Endothelial cell of hepatic sinusoid (primary cell): ENCODE results near the gene CNKSR2.

ENCODE experiments used
- in situ Hi-C: cut with HindIII; loops from 2 replicates; pipeline ENCODE4 v1.10.0; 2017; ENCODE audit warnings: low sequenced_read_pairs

Gene CNKSR2

GRCh38 chrX:21662761-21663160, 288.5 kb downstream of the CNKSR2 start:
- in situ Hi-C loops: no loop called here

- in situ Hi-C loops: no loop called here
Observed at GRCh38 chrX:21666252-21666651, 292.0 kb downstream of the CNKSR2 start.

- in situ Hi-C loops: no loop called here
Observed at GRCh38 chrX:21666679-21667078, 292.5 kb downstream of the CNKSR2 start.

DNA sequence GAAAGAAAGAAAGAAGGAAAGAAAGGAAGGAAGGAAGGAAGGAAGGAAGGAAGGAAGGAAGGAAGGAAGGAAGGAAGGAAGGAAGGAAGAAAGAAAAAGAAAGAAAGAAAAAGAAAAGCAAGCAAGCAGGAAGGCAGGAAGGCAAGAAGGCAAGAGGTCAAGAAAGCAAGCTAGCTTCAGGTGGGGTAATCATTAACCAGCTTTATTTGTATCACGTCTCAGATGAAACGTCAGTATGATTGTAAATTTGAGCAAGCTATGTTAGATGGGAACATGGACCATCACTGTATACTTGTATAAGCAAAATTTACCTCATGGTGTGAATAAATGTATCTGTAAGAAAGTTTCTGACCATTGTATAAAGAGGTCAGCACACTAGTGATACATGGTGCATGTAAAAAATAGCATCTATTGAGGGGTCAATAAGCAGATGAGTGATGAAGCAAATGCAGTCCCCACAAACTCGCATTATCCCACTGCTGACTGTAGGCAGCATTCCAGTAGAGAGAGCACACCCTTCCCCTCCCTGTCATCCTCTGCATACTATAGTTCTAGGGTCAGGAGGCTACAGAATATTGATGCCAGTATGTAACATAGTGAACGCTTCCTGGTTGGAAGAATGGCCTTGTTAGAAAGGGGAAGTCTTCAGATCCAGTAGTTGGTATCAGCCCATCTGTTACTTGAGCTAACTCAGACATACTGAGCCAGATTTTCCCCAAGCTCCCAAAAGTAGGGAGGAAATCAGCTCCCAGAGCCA, 300.4 kb downstream of the CNKSR2 start:
- in situ Hi-C loops: no loop called here

DNA sequence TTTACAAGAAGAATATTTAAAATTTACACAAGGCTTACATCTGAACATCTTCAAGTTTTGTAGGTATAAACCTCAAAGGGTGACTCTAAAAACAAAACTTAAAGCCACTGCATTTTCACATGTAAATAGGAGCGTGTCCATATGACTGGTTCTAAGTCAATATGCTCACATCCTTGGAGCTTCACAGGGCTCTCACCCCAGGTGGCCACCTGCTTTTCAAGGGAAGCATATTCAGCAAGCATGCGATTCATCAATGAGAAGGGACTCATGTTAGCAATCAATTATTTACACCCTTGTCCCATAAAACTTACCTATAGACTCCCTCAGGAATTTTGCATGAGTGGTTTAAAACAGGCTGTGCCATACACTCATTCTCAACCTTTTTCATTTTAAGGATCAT, 301.7 kb downstream of the CNKSR2 start:
- in situ Hi-C loops: no loop called here

DNA sequence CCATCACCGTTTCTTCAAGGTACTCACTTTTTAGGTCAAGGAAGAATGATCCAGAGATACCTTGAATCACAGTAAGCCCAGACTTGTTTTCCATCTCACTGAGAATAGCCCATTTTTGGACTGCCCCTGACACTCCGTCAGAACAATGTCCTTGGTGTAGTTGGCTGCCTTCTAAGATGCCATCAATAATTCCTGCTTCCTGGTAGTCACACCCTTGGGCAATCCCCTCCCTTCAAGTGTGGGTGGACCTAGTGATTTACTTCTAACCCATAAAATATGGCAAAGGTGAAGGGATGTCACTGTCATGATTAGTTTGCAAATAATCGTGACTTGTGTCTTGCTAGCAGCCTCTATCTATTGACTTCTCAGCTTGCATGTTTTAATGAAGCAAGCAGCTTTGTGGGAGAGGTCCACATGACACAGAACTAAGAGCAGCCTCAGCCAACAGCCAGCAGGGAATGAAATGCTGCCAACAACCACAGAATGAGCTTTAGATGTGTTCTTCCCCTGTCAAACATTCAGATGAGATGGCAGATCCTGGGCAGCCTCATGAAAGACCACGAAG, 303.9 kb downstream of the CNKSR2 start:
- in situ Hi-C loops: no loop called here

GRCh38 chrX:21683941-21684340, 309.7 kb downstream of the CNKSR2 start:
- in situ Hi-C loops: no loop called here

GRCh38 chrX:21691512-21692018, 317.3 kb downstream of the CNKSR2 start:
- in situ Hi-C loops: no loop called here

GRCh38 chrX:21698272-21698671, 324.1 kb downstream of the CNKSR2 start:
- in situ Hi-C loops: no loop called here

DNA sequence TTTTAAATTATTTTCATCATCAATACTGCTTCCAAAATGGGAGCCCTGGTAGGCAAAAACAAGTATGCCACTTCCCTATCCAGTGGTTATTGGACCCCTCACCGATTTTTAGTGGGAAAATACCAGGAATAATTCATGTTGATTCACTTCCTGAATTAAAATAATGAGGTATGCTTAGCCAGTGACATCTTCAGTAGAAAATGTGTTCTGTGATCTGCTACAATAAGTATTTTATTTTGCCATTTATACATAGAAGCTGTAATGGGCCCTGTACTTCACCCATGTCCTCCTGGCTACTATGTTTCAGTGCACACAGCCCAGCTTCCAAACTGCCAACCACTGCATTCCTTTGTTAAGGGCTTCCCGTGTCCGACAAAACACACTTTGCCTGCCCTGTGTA, 324.9 kb downstream of the CNKSR2 start:
- in situ Hi-C loops: no loop called here

GRCh38 chrX:21700275-21700674, 326.1 kb downstream of the CNKSR2 start:
- in situ Hi-C loops: no loop called here

GRCh38 chrX:21700967-21701366, 326.7 kb downstream of the CNKSR2 start:
- in situ Hi-C loops: no loop called here

DNA sequence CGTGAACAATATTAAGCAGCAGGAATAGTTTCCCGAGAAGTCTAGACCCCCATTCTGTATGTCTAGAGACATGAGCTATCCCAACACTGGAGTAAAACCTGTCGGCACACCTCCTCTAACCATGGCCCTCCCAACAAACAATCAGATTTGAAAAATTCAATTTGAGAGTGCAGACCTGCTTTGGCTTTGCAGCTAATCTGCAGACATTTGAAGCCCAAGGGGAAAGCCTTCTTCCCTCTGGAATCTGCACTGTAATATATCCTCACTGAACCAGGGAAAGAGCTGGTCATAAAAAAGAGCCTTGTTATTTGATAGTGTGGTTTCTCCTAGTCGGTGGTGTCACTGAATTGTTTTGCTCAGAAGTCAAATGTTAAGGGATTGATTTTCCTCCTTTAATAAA, 328.5 kb downstream of the CNKSR2 start:
- in situ Hi-C loops: no loop called here
